SJSA1 (cell line): ENCODE measurements around the gene CYB561D2. TPM values are rescaled to one million over a fixed set of nuclear protein-coding genes. Genes with fewer than 3 reads are reported as not detected.

Source experiments
- DNase-seq, 2 experiments: peaks; one replicate each; pipeline ENCODE4 v3.0.0-alpha.2; 2015 to 2020; ENCODE audit warnings: low spot score in 2 of 2, low read depth in 1 of 2
- H3K27ac ChIP-seq: fragments of 250-450 bp; sonication (Bioruptor Pico); 2 replicates; pipeline ENCODE4 v1.5.1; 2020; ENCODE audit warnings: mild to moderate bottlenecking, moderate library complexity
- H3K27me3 ChIP-seq: fragments of 250-450 bp; sonication (Bioruptor Pico); replicated peaks from 2 replicates; pipeline ENCODE4 v1.5.1; 2020; ENCODE audit warnings: mild to moderate bottlenecking, moderate library complexity
- H3K36me3 ChIP-seq: fragments of 250-450 bp; sonication (Bioruptor Pico); 2 replicates; pipeline ENCODE4 v1.5.1; 2020; ENCODE audit warnings: mild to moderate bottlenecking
- H3K4me1 ChIP-seq: fragments of 250-450 bp; sonication (Bioruptor Pico); replicated peaks from 2 replicates; pipeline ENCODE4 v1.6.1; 2021; ENCODE audit warnings: mild to moderate bottlenecking
- H3K4me3 ChIP-seq: fragments of 250-450 bp; sonication (Bioruptor Pico); 2 replicates; pipeline ENCODE4 v1.5.1; 2020; ENCODE audit warnings: mild to moderate bottlenecking
- H3K9me3 ChIP-seq: fragments of 250-450 bp; sonication (Bioruptor Pico); replicated peaks from 2 replicates; pipeline ENCODE4 v1.5.1; 2020; ENCODE audit warnings: mild to moderate bottlenecking
- total RNA-seq: library from RNA; depleted of rRNA; stranded (reverse); fragments of >200 nt; shearing (Covaris generic); gene quantifications from 2 replicates; pipeline ENCODE4 v1.2.3, GENCODE V29; 2014

The CYB561D2 gene
- total RNA-seq, 1 experiment from 2014 or later: 13.7 TPM

DNA sequence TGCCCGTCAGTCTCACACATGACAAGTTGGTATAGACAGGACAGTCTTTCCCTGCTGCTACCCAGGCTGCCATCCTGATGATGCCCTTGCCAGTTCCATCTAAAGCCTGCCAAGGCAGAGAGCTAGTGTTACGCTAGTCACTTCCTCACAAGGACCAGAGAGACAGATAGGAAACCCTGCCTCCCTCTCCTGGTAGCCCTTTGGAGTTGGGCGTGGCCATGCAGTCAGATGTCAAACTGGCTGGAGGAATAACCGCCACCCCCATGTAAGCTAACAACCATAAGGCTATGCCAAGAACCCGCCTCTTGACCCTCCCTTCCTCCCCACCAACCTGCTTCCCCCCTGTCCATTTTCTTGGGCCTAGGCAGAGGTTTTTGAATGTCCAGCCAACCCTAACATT, 5.9 kb downstream of the CYB561D2 start:
- no peaks in the 10 kb centered on the region for H3K27me3 ChIP-seq
- H3K36me3 ChIP-seq: peaks cover 72% of the 10 kb centered on the region
- no peak overlapping the region for H3K4me3 ChIP-seq
- H3K27ac ChIP-seq: no peak overlapping the region
- DNase-seq: no peak
- peaks cover 35% of the 10 kb centered on the region for H3K4me1 ChIP-seq
- no peaks in the 10 kb centered on the region for H3K9me3 ChIP-seq

DNA sequence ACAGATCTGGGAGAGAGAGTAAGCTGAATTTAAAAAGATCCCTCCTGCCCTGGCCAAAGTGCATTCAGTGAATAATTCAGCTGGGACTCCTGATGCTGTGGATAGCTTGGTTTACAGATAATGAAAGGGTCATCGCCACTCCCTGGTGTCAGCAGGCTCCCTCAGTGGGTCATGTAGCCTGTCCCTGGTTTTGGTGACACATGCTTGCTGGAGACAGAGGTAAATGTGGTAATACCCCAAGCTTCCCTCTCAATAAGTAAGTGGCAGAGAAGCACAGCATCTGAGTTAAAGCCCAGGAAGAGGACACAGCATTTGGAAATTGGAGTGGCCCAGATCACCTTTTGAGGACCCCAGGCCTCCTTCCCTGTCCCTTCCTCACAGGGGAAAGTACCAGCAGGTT, 6.8 kb downstream of the CYB561D2 start:
- Histone ChIP-seq H3K9me3 (no peaks in the 10 kb centered on the region), H3K4me3 (peak overlapping the region; percentile 63), H3K27ac (no peak overlapping the region), H3K27me3 (no peaks in the 10 kb centered on the region), H3K36me3 (peaks cover 65% of the 10 kb centered on the region), H3K4me1 (peaks cover 33% of the 10 kb centered on the region)
- DNase-seq: no peak

DNA sequence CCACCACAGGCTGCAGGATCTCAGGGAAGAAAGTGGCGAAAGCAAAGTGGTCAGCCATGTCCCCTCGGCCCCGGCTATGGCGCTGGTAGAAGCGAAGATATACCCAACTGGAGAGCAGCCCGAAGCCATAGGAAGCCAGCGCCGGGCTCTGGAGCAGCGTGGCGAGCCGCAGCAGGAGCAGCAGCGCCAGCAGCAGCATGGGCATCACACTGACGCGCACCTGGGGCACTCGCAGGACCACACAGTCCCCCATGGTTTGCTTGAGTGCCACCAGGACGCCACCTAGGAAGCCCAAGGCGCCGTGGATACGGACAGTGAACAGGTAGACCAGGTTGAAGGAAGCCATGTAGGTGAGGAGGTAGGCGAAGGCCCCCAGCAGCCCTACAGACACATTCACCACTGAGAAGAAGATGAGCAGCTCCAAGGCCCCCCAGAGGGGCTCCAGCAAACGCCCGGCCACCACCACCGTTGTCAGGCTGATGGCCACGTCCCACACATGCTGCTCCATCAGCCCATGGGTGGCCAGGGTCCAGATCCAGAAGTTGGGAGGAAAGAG, 7.8 kb downstream of the CYB561D2 start:
- Histone ChIP-seq H3K27me3 (no peaks in the 10 kb centered on the region), H3K36me3 (peaks cover 57% of the 10 kb centered on the region), H3K4me3 (peak overlapping the region; percentile 63), H3K27ac (peak overlapping the region; percentile 27; the same call in 1 of the 2 replicates), H3K9me3 (no peaks in the 10 kb centered on the region), H3K4me1 (peaks cover 33% of the 10 kb centered on the region)
- no peak for DNase-seq

DNA sequence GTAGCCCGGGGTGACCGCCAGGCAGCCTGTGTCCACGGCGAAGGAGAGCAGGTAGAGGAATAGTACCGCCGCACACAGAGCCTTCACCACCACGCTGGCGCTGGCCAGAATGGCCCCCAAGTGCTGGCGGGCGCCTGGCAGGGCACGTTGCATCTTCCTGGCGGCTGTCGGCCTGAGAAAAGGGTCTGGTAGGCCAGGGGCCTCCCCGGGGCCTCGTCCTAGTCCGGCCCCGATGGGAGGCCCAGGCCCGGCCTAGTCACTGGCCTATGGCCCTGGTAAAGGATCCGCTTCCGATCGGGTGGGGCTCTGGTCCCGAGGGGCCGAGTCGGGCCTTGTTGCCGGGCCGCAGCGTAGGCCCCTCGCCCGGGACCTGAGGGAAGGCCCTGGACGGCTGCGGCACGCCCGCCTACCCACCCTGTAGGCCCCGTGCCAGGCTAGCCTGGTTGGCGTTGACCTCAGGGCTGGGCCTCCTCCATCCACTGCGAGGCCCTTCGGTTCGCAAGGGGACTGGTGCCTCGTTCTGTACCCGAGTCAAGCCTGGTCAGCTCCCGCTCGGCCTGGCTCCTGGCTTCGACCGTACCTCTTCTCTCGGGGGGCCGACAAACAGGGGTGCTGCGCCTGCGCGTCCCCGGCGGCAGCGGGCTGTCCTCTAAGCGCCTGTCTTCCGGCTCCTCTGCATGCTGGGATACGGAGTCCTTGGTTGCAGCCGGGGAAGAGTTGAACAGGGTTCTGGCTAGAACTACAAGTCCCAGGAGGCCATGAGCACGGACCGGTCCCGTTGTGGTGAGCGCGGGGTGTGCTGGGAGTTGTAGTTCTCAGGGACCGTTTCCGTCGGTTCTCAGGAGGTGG, 8.5 kb downstream of the CYB561D2 start, which contains the start of gene TMEM115:
Gene TMEM115 (minus strand): TSS at position 611 of the 849 bp plus-strand sequence. CDS start 458 bp downstream, at position 153.
- Histone ChIP-seq H3K4me3 (peak within 1 kb of the TSS; percentile 63), H3K27ac (peak within 1 kb of the TSS; percentile 27), H3K27me3 (no peaks in the 10 kb centered on the region), H3K36me3 (peaks cover 50% of the 10 kb centered on the region), H3K9me3 (no peaks in the 10 kb centered on the region), H3K4me1 (peaks cover 33% of the 10 kb centered on the region)
- DNase-seq: peak; percentile 92 to 97

DNA sequence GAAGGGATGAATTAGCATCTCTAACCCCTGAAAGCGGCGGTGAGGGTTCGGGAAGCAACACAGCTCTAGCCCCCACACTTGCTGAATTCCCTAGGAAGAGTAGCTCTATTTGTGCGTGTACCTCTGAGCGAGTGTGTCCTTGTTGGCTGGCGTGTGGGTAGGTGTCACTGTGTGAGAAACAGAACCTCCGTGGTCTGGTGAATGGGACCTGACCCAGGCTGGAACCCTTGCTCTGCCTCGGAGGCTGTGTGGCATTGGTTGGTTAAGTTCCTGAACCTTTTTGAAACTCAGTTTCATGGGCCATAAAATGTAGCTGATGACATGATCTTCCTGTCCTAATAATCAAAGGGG, 9.1 kb downstream of the CYB561D2 start:
- Histone ChIP-seq H3K9me3 (no peaks in the 10 kb centered on the region), H3K4me1 (peaks cover 33% of the 10 kb centered on the region), H3K4me3 (peak overlapping the region; percentile 63; the same call in 1 of the 2 replicates), H3K27me3 (no peaks in the 10 kb centered on the region), H3K27ac (no peak overlapping the region), H3K36me3 (peaks cover 44% of the 10 kb centered on the region)
- no peak for DNase-seq

DNA sequence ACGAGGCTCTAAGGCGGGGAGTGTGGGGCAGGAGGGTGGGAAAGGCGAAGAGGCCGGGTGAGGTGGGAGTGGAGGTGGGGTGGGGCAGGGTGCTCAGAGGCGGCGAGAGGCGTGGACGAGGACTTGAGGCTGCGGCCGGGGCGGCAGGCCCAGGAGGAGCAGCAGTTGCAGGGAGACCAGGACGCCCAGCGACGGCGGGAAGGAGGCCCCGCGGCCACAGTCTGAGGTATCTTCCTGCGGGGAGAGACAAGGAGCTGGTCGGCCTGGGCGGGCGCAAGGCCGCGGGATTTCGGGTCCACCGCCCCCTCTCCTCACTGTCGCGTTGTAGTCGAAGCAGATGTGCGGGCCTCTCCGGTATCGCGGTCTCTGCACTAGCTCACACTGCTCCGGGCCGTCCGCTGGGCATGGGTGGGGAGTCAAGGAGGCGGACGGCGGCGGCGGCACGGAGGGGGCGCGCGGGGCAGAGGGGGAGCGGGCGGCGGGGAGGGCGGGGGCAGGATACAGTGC, 14.0 kb downstream of the CYB561D2 start:
- H3K9me3 ChIP-seq: no peaks in the 10 kb centered on the region
- H3K27me3 ChIP-seq: peaks cover 6% of the 10 kb centered on the region
- H3K27ac ChIP-seq: no peak overlapping the region
- H3K4me1 ChIP-seq: peaks cover 3% of the 10 kb centered on the region
- no peaks in the 10 kb centered on the region for H3K36me3 ChIP-seq
- DNase-seq: no peak
- no peak overlapping the region for H3K4me3 ChIP-seq

DNA sequence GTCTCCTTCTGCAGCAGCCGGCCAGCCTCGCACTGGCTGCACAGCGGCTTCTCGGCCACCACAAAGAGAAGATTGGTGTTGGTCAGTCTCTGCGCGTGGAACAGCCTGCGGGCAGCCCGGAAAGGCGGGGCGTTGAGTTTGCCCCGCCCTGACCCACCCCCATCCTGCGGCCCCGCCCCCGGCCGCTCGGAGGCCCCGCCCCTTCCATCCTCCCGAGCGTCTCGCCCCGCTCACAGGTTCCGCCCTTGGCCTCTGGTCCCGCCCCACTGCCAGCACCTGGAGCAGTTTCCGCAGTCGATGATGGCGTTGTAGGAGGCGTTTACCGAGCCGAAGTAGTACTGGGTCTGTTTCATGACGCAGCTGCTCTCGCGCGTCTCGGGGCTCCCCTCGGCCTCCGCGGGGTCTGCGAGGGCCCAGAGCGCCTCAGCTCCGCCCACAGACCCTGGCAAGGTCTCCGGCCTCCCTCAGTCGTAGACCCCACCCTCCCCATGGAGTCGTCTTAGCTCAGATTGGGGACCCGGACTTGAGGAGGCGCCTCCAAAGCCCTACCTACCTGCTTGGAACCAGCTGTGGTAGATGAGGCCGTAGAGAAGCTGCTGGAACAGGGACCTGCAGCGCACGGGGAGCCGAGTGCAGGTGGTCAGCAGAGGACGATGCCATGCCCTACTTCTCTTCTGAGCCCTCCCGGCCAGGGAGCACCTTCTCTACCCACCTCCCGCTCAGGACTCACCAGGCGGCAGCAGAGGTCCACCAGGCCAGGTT, 14.6 kb downstream of the CYB561D2 start:
- Histone ChIP-seq H3K4me3 (no peak overlapping the region), H3K27me3 (peaks cover 7% of the 10 kb centered on the region)
- no peak for DNase-seq

DNA sequence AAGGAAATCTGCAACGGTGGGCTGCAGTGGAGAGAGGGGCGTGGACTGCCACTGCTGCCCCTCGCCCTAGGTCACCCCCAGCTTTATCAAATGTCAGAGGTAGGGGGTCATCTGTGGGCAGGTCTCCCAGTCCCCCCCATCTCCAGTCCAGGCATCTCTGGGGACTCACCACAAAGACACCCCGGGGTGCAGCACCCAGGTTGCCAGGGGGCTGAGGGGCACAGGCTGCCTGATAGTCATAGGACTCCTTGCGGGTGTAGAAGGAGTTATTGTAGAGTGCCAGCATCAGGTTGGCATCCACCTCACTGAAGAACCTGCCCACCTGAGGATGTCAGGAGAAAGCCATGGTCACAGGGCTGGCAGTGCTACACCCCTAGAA, 15.2 kb downstream of the CYB561D2 start:
- Histone ChIP-seq H3K27me3 (peaks cover 9% of the 10 kb centered on the region), H3K9me3 (no peaks in the 10 kb centered on the region)

More for the DNA sequence above, 14.6 kb downstream of the CYB561D2 start:
- Histone ChIP-seq H3K9me3 (no peaks in the 10 kb centered on the region), H3K36me3 (no peaks in the 10 kb centered on the region), H3K27ac (no peak overlapping the region), H3K4me1 (no peaks in the 10 kb centered on the region)

DNA sequence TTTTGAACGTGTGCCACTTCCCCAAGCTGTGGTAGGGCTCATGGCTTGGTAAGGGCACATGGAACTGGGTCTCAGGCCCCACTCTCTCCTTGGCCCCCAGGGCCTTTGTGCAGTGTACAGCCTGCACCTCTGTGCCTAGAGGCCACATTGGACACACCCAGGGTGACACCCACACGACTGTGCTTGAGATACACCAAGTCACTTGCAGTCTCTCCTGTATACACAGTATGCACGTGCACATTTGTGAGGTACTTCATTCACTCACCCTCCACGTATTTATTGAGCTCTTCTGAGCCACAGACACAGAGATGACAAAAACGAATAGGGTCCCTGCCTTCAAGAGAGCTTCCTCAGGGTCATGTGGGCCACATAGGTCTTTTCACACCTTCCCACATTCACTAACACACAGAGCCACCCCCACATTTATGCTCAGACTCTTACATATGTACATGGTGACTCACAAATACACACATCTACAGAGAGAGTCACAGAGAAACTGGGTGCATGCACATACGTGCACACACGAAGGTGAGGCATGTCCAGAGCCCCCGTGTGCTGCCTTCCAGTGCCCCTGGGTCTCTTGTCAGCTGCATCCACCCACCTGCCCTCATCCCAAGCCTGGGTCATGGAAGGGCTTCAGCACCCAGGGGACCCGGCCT, 18.5 kb downstream of the CYB561D2 start:
- Histone ChIP-seq H3K4me1 (no peaks in the 10 kb centered on the region), H3K27me3 (peaks cover 15% of the 10 kb centered on the region)

More for the DNA sequence above, 15.2 kb downstream of the CYB561D2 start:
- Histone ChIP-seq H3K27ac (no peak overlapping the region), H3K4me1 (no peaks in the 10 kb centered on the region), H3K36me3 (no peaks in the 10 kb centered on the region), H3K4me3 (no peak overlapping the region)
- no peak for DNase-seq

DNA sequence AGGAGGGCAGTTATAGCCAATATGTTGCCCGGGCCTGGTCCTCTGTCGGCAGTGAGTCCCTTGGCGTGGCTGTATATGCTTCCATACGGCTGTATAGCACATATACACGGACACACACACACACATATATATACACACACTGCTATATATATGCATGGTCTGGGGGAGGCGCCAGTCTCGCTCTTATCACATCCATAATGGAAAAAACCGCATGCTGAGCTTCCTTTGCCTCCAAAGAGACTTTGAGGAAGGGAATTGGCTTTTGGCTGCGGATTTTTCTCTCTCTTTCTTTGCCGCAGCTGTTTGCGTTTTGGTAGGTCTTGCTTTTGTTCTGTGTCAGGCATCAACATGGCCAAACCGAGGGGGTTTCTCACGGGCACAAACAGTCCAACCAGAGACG, 19.9 kb downstream of the CYB561D2 start:
- H3K4me1 ChIP-seq: no peaks in the 10 kb centered on the region
- DNase-seq: no peak
- no peaks in the 10 kb centered on the region for H3K36me3 ChIP-seq
- H3K9me3 ChIP-seq: no peaks in the 10 kb centered on the region
- H3K27me3 ChIP-seq: peaks cover 15% of the 10 kb centered on the region
- no peak overlapping the region for H3K27ac ChIP-seq
- no peak overlapping the region for H3K4me3 ChIP-seq

More for the DNA sequence above, 18.5 kb downstream of the CYB561D2 start:
- no peak for DNase-seq
- Histone ChIP-seq H3K4me3 (no peak overlapping the region), H3K36me3 (no peaks in the 10 kb centered on the region), H3K9me3 (no peaks in the 10 kb centered on the region), H3K27ac (no peak overlapping the region)

DNA sequence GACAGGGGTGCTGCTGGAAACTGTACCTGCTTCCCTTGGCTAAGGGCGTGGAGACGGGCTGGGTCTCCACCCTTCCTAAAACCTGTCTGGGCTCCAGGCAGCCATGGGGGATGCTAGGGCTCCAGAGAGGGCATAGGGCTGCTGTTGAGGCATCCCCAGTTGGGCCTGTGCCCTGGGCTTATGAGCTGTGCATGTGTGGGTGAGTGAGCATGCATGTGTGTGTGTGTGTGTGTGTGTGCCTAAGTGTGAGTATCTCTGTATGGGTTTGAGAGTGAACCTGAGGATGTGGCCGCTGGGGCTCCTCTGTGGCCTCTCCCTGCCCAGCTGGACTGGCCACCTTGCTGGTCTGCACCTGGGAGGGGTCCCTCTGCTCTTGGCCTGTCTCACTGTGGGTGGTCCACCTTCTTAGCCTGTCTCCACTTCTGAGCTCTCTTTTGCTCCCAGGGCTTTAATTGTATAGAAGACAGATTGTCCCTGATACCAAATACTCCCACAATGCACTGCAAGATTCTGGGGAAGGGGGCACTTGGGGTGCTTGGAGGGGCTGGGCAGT, 20.5 kb downstream of the CYB561D2 start:
- no peak for DNase-seq
- H3K4me1 ChIP-seq: no peaks in the 10 kb centered on the region
- H3K27ac ChIP-seq: no peak overlapping the region
- H3K27me3 ChIP-seq: peaks cover 15% of the 10 kb centered on the region
- no peaks in the 10 kb centered on the region for H3K36me3 ChIP-seq
- H3K9me3 ChIP-seq: no peaks in the 10 kb centered on the region
- no peak overlapping the region for H3K4me3 ChIP-seq

DNA sequence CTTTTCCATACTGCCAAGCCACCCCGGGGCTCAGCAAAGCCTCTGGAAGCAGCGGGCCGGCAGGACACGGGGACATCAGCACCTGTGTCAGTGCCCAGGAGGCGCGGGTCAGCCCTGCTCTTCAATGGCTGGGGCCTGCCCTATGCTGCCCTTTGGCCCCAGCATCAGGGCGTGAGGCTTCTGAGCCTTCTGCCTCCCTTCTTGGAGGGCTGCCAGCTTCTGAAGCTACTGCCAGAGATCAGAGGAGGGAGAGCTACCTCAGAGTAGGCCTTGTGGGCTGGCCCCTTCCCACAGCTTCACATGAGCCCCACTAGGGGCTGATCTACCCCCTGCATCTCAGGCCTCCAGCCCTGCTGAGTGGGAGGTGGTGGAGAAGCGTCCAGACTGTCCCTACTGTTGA, 21.7 kb downstream of the CYB561D2 start:
- Histone ChIP-seq H3K27me3 (peaks cover 15% of the 10 kb centered on the region), H3K9me3 (no peaks in the 10 kb centered on the region), H3K4me3 (no peak overlapping the region), H3K27ac (no peak overlapping the region), H3K36me3 (no peaks in the 10 kb centered on the region), H3K4me1 (no peaks in the 10 kb centered on the region)
- no peak for DNase-seq
